GM18951 (cell line): Measurements from ENCODE around the gene AGBL4.
"Not testable (repeated sequence)": the region's sequence is repeated elsewhere in the genome, so short reads cannot be mapped to it uniquely, and the experiment has no call there.

Experiments used
- POLR2A ChIP-seq: IDR thresholded peaks from 4 replicates; pipeline ENCODE4 v1.6.1; 2011; ENCODE audit warnings: mild to moderate bottlenecking; ENCODE audit not compliant: insufficient read length, insufficient read depth; ENCODE audit errors: extremely low read depth
- in situ Hi-C: fragments of 300-500 bp; cut with MboI; formaldehyde crosslinking; loops from one replicate; pipeline ENCODE4 v1.12.0; 2022; ENCODE audit warnings: low sequenced_read_pairs, mixed read lengths, inconsistent platforms; ENCODE audit not compliant: unreplicated experiment

AGBL4 gene

GRCh38 chr1:49339043-49339442 is 684.7 kb downstream of the AGBL4 start:
- no peak for TF ChIP-seq POLR2A
- in situ Hi-C loops: no loop called here

DNA sequence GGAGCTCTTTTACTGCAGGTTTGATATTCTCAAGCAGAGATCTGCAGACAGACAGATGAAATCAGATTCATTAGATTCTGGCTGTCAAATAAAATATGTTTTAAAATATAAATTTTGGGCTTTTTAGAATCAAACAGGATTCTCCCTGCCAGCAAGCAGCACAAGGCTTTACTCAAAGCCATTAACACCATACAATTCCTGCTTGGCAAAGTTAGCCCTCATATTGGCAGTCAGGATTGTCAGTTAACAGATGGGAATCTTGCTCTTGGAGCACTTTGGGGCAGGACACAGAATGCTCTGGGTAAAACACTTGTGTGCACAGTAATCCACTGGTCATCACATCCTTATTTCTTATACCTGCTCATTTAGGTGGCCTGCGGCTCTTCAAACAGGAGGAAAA is 686.5 kb downstream of the AGBL4 start:
- TF ChIP-seq POLR2A: no peak
- in situ Hi-C loops: no loop called here

GRCh38 chr1:49333906-49334305 is 689.8 kb downstream of the AGBL4 start:
- TF ChIP-seq POLR2A: no peak
- in situ Hi-C loops: no loop called here

- no peak for TF ChIP-seq POLR2A
- in situ Hi-C loops: no loop called here
Observed at GRCh38 chr1:49331066-49331852, 692.5 kb downstream of the AGBL4 start.

DNA sequence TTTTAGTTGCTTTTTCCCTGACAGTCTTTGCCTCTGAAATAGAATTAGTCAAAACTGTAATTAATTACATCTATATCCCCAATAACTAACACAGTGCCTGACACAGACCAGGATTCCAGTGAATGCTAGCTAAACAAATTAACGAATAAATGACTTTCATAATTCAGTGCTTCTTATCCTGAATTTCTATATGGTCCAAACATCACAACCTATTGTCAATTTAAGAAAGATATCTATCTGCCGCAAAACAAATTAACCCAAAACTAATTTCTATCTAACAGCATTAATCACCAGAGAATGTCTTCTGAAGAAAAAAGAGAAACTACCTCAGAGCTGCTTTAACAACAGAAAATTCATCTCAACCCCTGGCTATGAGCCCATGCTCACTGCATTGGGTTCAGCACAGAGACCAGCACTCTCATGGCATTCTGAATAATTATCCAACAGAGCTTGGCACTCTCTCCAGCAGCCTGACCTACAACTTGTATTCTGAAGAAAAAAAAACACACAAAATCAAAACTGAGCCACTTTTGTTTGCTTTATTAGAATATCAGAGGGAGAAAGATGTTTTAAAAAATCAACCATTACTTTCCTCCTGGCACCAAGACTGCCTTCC is 699.7 kb downstream of the AGBL4 start:
- TF ChIP-seq POLR2A: no peak
- in situ Hi-C loops: no loop called here

GRCh38 chr1:49320493-49320892 is 703.3 kb downstream of the AGBL4 start:
- in situ Hi-C loops: not testable (repeated sequence)

- no peak for TF ChIP-seq POLR2A
- in situ Hi-C loops: no loop called here
Observed at GRCh38 chr1:49319426-49319963, 704.3 kb downstream of the AGBL4 start.

- no peak for TF ChIP-seq POLR2A
- in situ Hi-C loops: no loop called here
Observed at GRCh38 chr1:49318218-49318617, 705.5 kb downstream of the AGBL4 start.

DNA sequence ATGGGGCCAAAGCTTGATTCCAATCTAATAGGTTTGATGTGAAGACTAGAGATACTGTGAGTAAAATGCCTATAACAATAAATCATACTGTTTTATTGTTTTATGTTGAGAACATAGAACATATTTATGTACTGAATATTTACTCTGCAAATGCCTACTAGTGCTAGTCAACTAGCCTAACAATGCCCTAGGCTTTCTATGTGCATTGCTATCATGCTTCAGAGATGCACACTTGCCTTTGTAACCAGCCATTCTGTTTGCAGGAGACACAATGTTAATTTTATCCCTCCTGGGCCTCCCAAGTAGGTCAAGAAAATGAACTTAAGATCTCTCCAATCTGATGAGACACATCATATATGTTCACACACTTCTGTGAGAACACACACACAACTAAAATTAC is 716.3 kb downstream of the AGBL4 start:
- in situ Hi-C loops: no loop called here
- TF ChIP-seq POLR2A: no peak

- TF ChIP-seq POLR2A: no peak
- in situ Hi-C loops: no loop called here
Observed at GRCh38 chr1:49306507-49307070, 717.2 kb downstream of the AGBL4 start.

- in situ Hi-C loops: not testable (repeated sequence)
Observed at GRCh38 chr1:49302400-49302799, 721.4 kb downstream of the AGBL4 start.

GRCh38 chr1:49298304-49298703 is 725.5 kb downstream of the AGBL4 start:
- TF ChIP-seq POLR2A: no peak
- in situ Hi-C loops: no loop called here

DNA sequence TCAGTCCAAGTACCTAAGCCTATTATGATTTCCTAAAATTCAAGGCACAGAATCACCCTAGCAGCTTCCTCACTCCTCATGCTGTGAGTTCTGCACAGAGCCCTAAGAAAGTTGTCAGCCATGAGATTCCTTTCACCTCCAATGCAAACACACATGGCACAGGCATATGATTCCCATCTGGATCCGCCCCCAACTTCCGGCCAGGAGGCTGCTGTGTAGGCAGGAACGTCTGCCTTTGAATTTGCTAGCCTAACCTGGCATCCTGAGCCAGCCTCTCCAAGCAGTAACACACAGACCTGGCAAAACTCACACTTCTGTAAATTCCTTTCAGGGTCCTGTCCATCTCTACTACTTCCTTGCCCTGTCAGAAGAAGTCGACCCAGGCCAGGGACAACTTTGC is 726.0 kb downstream of the AGBL4 start:
- no peak for TF ChIP-seq POLR2A
- in situ Hi-C loops: no loop called here

DNA sequence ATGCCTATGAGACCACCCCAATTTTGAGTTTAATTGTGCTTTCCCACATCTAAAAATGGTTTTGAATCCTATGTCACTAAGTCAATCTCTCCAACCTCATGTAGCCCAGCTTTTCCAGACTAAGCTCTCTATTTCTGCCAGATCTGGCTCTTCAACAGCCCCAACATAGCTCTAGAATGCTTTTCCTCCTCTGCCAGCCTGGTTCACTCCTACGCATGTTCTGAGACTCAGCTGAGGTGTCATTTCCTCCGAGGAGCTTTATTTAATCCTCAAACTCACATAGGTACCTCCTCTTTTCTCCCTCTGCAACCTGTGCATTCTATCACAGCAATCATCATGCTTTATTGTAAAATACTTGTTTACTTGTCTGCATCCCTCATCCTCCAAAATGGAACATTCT is 729.2 kb downstream of the AGBL4 start:
- in situ Hi-C loops: no loop called here
- no peak for TF ChIP-seq POLR2A
